ENCODE measurements around the gene CD300LB. TPM values are rescaled to one million over a fixed set of nuclear protein-coding genes. Genes with fewer than 3 reads are reported as not detected.

Gene CD300LB
- total RNA-seq, 1 donor from 2014 or later = not detected

DNA sequence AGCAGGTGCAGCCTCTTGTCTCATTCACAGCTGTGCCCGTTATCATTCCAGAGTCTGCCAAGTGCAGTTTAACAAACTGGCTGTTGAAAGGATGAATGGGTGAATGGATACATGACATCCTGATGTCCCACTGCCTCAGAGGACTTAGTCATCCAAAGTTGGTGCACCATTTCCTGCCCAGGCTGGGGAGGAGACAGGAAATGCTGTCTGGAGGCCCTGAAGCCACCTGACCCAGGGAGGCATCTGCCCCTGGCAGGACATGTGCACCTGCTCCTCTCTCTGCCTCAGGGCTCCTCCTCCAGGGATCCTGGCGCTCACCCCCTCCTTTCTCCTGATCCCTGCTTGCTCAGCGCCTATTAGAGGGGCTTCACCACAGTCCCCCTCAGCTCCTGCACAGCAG, 16.5 kb upstream of the CD300LB start:
- Mint-ChIP-seq H3K27ac (ENCODE audit: unreplicated experiment) (no peak overlapping the region), H3K36me3 (ENCODE audit: low read depth) (no peaks in the 10 kb centered on the region), H3K4me3 (ENCODE audit: unreplicated experiment) (no peak overlapping the region), H3K4me1 (ENCODE audit: low read depth) (no peaks in the 10 kb centered on the region), H3K9me3 (ENCODE audit: low read depth) (no peaks in the 10 kb centered on the region), H3K27me3 (ENCODE audit: low read depth) (peaks cover 26% of the 10 kb centered on the region)
- TF ChIP-seq, protein P1, sequence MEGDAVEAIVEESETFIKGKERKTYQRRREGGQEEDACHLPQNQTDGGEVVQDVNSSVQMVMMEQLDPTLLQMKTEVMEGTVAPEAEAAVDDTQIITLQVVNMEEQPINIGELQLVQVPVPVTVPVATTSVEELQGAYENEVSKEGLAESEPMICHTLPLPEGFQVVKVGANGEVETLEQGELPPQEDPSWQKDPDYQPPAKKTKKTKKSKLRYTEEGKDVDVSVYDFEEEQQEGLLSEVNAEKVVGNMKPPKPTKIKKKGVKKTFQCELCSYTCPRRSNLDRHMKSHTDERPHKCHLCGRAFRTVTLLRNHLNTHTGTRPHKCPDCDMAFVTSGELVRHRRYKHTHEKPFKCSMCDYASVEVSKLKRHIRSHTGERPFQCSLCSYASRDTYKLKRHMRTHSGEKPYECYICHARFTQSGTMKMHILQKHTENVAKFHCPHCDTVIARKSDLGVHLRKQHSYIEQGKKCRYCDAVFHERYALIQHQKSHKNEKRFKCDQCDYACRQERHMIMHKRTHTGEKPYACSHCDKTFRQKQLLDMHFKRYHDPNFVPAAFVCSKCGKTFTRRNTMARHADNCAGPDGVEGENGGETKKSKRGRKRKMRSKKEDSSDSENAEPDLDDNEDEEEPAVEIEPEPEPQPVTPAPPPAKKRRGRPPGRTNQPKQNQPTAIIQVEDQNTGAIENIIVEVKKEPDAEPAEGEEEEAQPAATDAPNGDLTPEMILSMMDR (IDR thresholded peaks at IDR 0.05) = no peak
- no peak for DNase-seq (ENCODE audit: low spot score)

- H3K36me3 Mint-ChIP-seq (ENCODE audit: low read depth) = no peaks in the 10 kb centered on the region
- TF ChIP-seq, protein P1 (IDR thresholded peaks at IDR 0.05) = no peak
- H3K27ac Mint-ChIP-seq (ENCODE audit: unreplicated experiment) = no peak overlapping the region
- peaks cover 24% of the 10 kb centered on the region for H3K27me3 Mint-ChIP-seq (ENCODE audit: low read depth)
- no peak for DNase-seq (ENCODE audit: low spot score)
- H3K9me3 Mint-ChIP-seq (ENCODE audit: low read depth) = no peaks in the 10 kb centered on the region
- H3K4me3 Mint-ChIP-seq (ENCODE audit: unreplicated experiment) = no peak overlapping the region
- H3K4me1 Mint-ChIP-seq (ENCODE audit: low read depth) = no peaks in the 10 kb centered on the region
Measured at GRCh38 chr17:74547264-74547663, 16.0 kb upstream of the CD300LB start.

DNA sequence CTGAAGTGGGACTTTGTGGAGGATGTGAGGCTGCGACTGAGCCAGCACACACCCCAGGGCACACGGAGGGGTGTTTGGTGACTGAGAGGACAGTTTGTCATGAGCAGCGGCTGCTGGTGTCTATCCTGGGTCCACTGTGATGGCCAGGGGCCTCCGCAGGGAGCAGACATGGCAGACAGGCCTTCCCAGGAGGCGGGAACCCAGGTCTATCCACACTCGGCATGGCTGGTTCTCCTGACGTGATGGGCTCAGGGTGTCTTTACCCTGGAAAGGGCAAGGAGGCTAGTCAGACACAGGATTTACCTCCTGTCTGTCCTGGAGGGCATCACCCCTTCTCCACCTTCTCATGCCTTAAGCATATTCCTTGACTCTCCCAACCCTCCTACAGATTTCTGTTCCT, 15.3 kb upstream of the CD300LB start:
- peak; percentile 57 for DNase-seq (ENCODE audit: low spot score)
- Mint-ChIP-seq H3K4me3 (ENCODE audit: unreplicated experiment) (no peak overlapping the region), H3K27me3 (ENCODE audit: low read depth) (peaks cover 24% of the 10 kb centered on the region), H3K9me3 (ENCODE audit: low read depth) (no peaks in the 10 kb centered on the region), H3K27ac (ENCODE audit: unreplicated experiment) (no peak overlapping the region), H3K4me1 (ENCODE audit: low read depth) (no peaks in the 10 kb centered on the region), H3K36me3 (ENCODE audit: low read depth) (no peaks in the 10 kb centered on the region)
- TF ChIP-seq, protein P1 (IDR thresholded peaks at IDR 0.05) = no peak

- DNase-seq (ENCODE audit: low spot score) = peak; percentile 49
- H3K36me3 Mint-ChIP-seq (ENCODE audit: low read depth) = no peaks in the 10 kb centered on the region
- TF ChIP-seq, protein P1 (IDR thresholded peaks at IDR 0.05) = no peak
- H3K4me3 Mint-ChIP-seq (ENCODE audit: unreplicated experiment) = no peak within 1 kb of the TSS
- no peak within 1 kb of the TSS for H3K27ac Mint-ChIP-seq (ENCODE audit: unreplicated experiment)
- no peaks in the 10 kb centered on the region for H3K9me3 Mint-ChIP-seq (ENCODE audit: low read depth)
- H3K4me1 Mint-ChIP-seq (ENCODE audit: low read depth) = no peaks in the 10 kb centered on the region
- H3K27me3 Mint-ChIP-seq (ENCODE audit: low read depth) = peaks cover 24% of the 10 kb centered on the region
Measured at GRCh38 chr17:74545843-74546230, 14.6 kb upstream of the CD300LB start, which contains the start of gene CD300C. Gene CD300C, minus strand, starts transcription at chr17:74546115. Its CDS starts 333 bp downstream, at chr17:74545782.

- Mint-ChIP-seq H3K4me1 (ENCODE audit: low read depth) (no peaks in the 10 kb centered on the region), H3K27me3 (ENCODE audit: low read depth) (peaks cover 26% of the 10 kb centered on the region), H3K36me3 (ENCODE audit: low read depth) (no peaks in the 10 kb centered on the region), H3K9me3 (ENCODE audit: low read depth) (no peaks in the 10 kb centered on the region), H3K27ac (ENCODE audit: unreplicated experiment) (no peak overlapping the region), H3K4me3 (ENCODE audit: unreplicated experiment) (no peak overlapping the region)
- DNase-seq (ENCODE audit: low spot score) = peak; percentile 73
- TF ChIP-seq, protein P1 (IDR thresholded peaks at IDR 0.05) = no peak
Measured at GRCh38 chr17:74544991-74545842, 13.9 kb upstream of the CD300LB start.
